ENCODE data around the gene CD3G.

Gene CD3G

GRCh38 chr11:118339281-118339961, 4.7 kb upstream of the CD3G start:
- H3K79me2 ChIP-seq (ENCODE audit: low read length): no peaks in the 10 kb centered on the region
- no peaks in the 10 kb centered on the region for H3K9me2 ChIP-seq (replicated peaks; ENCODE audit: insufficient read depth, low read length)
- H3K4me1 ChIP-seq (ENCODE audit: low read length): no peaks in the 10 kb centered on the region
- no peaks in the 10 kb centered on the region for H3K27me3 ChIP-seq (replicated peaks; ENCODE audit: insufficient read depth, low read length)
- no peak overlapping the region for H3K4me2 ChIP-seq (ENCODE audit: low read depth, low read length)
- no peak overlapping the region for H3K27ac ChIP-seq (ENCODE audit: low read length)
- no peak overlapping the region for H2AFZ ChIP-seq (ENCODE audit: low read length)
- H3F3A ChIP-seq (ENCODE audit: insufficient read depth, low read length): no peaks in the 10 kb centered on the region
- no peak overlapping the region for H3K4me3 ChIP-seq (ENCODE audit: low read length)
- no peak for TF ChIP-seq EZH2phosphoT487 (IDR thresholded peaks at IDR 0.05; ENCODE audit: low read length)
- TF ChIP-seq, protein P1, sequence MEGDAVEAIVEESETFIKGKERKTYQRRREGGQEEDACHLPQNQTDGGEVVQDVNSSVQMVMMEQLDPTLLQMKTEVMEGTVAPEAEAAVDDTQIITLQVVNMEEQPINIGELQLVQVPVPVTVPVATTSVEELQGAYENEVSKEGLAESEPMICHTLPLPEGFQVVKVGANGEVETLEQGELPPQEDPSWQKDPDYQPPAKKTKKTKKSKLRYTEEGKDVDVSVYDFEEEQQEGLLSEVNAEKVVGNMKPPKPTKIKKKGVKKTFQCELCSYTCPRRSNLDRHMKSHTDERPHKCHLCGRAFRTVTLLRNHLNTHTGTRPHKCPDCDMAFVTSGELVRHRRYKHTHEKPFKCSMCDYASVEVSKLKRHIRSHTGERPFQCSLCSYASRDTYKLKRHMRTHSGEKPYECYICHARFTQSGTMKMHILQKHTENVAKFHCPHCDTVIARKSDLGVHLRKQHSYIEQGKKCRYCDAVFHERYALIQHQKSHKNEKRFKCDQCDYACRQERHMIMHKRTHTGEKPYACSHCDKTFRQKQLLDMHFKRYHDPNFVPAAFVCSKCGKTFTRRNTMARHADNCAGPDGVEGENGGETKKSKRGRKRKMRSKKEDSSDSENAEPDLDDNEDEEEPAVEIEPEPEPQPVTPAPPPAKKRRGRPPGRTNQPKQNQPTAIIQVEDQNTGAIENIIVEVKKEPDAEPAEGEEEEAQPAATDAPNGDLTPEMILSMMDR (IDR thresholded peaks at IDR 0.05; ENCODE audit: low read length): no peak
- TF ChIP-seq EZH2 (optimal IDR thresholded peaks at IDR 0.05; ENCODE audit: low read depth, low read length): no peak
- no peaks in the 10 kb centered on the region for H4K20me1 ChIP-seq (ENCODE audit: insufficient read depth, low read length)
- no peak overlapping the region for H3K9ac ChIP-seq (ENCODE audit: low read length)
- no peaks in the 10 kb centered on the region for H3K9me3 ChIP-seq (replicated peaks; ENCODE audit: insufficient read depth, low read length)
- no peaks in the 10 kb centered on the region for H3K36me3 ChIP-seq (replicated peaks; ENCODE audit: insufficient read depth, low read length)
- no peak for DNase-seq

DNA sequence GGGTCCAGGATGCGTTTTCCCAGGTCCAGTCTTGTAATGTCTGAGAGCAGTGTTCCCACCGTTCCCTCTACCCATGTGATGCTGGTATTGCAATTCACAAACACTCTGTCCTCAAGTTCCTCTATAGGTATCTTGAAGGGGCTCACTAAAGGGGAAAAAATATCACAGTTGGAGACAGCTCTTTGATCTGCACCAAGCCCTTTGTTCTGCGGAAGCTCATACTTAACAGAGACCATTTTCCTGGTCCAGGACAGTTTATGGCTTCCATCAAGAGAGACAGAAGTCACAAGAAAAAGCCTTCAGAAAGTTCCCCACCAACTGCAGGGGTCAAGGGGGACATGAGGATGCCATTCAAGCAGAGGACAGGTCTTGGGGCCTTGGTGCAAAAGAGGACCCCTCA, 3.7 kb upstream of the CD3G start:
- Histone ChIP-seq H3K4me2 (ENCODE audit: low read depth, low read length) (no peak overlapping the region), H3F3A (ENCODE audit: insufficient read depth, low read length) (no peaks in the 10 kb centered on the region), H2AFZ (ENCODE audit: low read length) (no peak overlapping the region), H3K9me2 (replicated peaks; ENCODE audit: insufficient read depth, low read length) (no peaks in the 10 kb centered on the region), H4K20me1 (ENCODE audit: insufficient read depth, low read length) (no peaks in the 10 kb centered on the region), H3K36me3 (replicated peaks; ENCODE audit: insufficient read depth, low read length) (no peaks in the 10 kb centered on the region), H3K4me3 (ENCODE audit: low read length) (no peak overlapping the region), H3K9me3 (replicated peaks; ENCODE audit: insufficient read depth, low read length) (no peaks in the 10 kb centered on the region), H3K9ac (ENCODE audit: low read length) (no peak overlapping the region), H3K27me3 (replicated peaks; ENCODE audit: insufficient read depth, low read length) (no peaks in the 10 kb centered on the region), H3K79me2 (ENCODE audit: low read length) (no peaks in the 10 kb centered on the region), H3K4me1 (ENCODE audit: low read length) (no peaks in the 10 kb centered on the region), H3K27ac (ENCODE audit: low read length) (no peak overlapping the region)
- DNase-seq: no peak
- no peak for TF ChIP-seq EZH2phosphoT487 (IDR thresholded peaks at IDR 0.05; ENCODE audit: low read length)

DNA sequence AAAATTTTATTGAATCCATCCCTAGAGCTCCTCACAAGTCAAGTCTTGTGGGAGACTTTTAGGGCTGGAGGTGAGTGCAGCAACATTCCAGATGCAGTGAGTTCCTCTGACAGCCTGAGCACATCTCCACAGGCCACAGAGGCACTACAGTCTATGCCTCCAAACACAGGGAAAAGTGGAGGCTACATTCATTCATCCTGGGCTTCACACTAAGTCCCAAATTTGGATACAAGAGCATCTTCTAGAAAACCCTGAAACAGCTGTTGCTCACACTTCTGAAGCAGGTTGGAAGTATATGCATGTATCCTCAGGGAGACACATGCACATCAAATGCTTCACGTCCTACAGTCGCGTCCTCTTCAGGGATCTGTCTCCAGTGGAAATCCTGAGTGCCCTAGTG, 2.9 kb upstream of the CD3G start:
- H3K9ac ChIP-seq (ENCODE audit: low read length): no peak overlapping the region
- H3K4me2 ChIP-seq (ENCODE audit: low read depth, low read length): no peak overlapping the region
- no peak overlapping the region for H3K4me3 ChIP-seq (ENCODE audit: low read length)
- H3K9me2 ChIP-seq (replicated peaks; ENCODE audit: insufficient read depth, low read length): no peaks in the 10 kb centered on the region
- no peaks in the 10 kb centered on the region for H3K9me3 ChIP-seq (replicated peaks; ENCODE audit: insufficient read depth, low read length)
- H3F3A ChIP-seq (ENCODE audit: insufficient read depth, low read length): no peaks in the 10 kb centered on the region
- no peaks in the 10 kb centered on the region for H3K79me2 ChIP-seq (ENCODE audit: low read length)
- TF ChIP-seq EZH2phosphoT487 (IDR thresholded peaks at IDR 0.05; ENCODE audit: low read length) (no peak), EZH2 (optimal IDR thresholded peaks at IDR 0.05; ENCODE audit: low read depth, low read length) (no peak)
- TF ChIP-seq, protein P1 (IDR thresholded peaks at IDR 0.05; ENCODE audit: low read length): no peak
- no peak overlapping the region for H2AFZ ChIP-seq (ENCODE audit: low read length)
- H3K4me1 ChIP-seq (ENCODE audit: low read length): no peaks in the 10 kb centered on the region
- H3K27me3 ChIP-seq (replicated peaks; ENCODE audit: insufficient read depth, low read length): no peaks in the 10 kb centered on the region
- no peaks in the 10 kb centered on the region for H4K20me1 ChIP-seq (ENCODE audit: insufficient read depth, low read length)
- no peaks in the 10 kb centered on the region for H3K36me3 ChIP-seq (replicated peaks; ENCODE audit: insufficient read depth, low read length)
- H3K27ac ChIP-seq (ENCODE audit: low read length): no peak overlapping the region
- DNase-seq: no peak

GRCh38 chr11:118341815-118342489, 2.2 kb upstream of the CD3G start:
- DNase-seq: no peak
- Histone ChIP-seq H3K9me3 (replicated peaks; ENCODE audit: insufficient read depth, low read length) (no peaks in the 10 kb centered on the region), H3F3A (ENCODE audit: insufficient read depth, low read length) (no peaks in the 10 kb centered on the region), H4K20me1 (ENCODE audit: insufficient read depth, low read length) (no peaks in the 10 kb centered on the region), H3K4me3 (ENCODE audit: low read length) (no peak overlapping the region), H3K27ac (ENCODE audit: low read length) (no peak overlapping the region), H3K4me1 (ENCODE audit: low read length) (no peaks in the 10 kb centered on the region), H3K36me3 (replicated peaks; ENCODE audit: insufficient read depth, low read length) (no peaks in the 10 kb centered on the region), H3K79me2 (ENCODE audit: low read length) (no peaks in the 10 kb centered on the region), H3K9ac (ENCODE audit: low read length) (no peak overlapping the region), H2AFZ (ENCODE audit: low read length) (no peak overlapping the region), H3K4me2 (ENCODE audit: low read depth, low read length) (no peak overlapping the region), H3K9me2 (replicated peaks; ENCODE audit: insufficient read depth, low read length) (no peaks in the 10 kb centered on the region), H3K27me3 (replicated peaks; ENCODE audit: insufficient read depth, low read length) (no peaks in the 10 kb centered on the region)
- no peak for TF ChIP-seq EZH2phosphoT487 (IDR thresholded peaks at IDR 0.05; ENCODE audit: low read length)
- no peak for TF ChIP-seq EZH2 (optimal IDR thresholded peaks at IDR 0.05; ENCODE audit: low read depth, low read length)
- TF ChIP-seq, protein P1 (IDR thresholded peaks at IDR 0.05; ENCODE audit: low read length): no peak
